ENCODE measurements around the gene SPAG16.
"Not testable (repeated sequence)": the region's sequence is repeated elsewhere in the genome, so short reads cannot be mapped to it uniquely, and the experiment has no call there.

Gene SPAG16

GRCh38 chr2:213315168-213315876 lies 31.1 kb downstream of the SPAG16 start:
- TF ChIP-seq ZFX (IDR thresholded peaks at IDR 0.05; ENCODE audit: borderline replicate concordance) = no peak
- TF ChIP-seq, protein P1, sequence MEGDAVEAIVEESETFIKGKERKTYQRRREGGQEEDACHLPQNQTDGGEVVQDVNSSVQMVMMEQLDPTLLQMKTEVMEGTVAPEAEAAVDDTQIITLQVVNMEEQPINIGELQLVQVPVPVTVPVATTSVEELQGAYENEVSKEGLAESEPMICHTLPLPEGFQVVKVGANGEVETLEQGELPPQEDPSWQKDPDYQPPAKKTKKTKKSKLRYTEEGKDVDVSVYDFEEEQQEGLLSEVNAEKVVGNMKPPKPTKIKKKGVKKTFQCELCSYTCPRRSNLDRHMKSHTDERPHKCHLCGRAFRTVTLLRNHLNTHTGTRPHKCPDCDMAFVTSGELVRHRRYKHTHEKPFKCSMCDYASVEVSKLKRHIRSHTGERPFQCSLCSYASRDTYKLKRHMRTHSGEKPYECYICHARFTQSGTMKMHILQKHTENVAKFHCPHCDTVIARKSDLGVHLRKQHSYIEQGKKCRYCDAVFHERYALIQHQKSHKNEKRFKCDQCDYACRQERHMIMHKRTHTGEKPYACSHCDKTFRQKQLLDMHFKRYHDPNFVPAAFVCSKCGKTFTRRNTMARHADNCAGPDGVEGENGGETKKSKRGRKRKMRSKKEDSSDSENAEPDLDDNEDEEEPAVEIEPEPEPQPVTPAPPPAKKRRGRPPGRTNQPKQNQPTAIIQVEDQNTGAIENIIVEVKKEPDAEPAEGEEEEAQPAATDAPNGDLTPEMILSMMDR (IDR thresholded peaks at IDR 0.05) = no peak
- H3K27ac ChIP-seq = 0 out of 2 replicates have a peak overlapping the region, but pooled peaks have one; percentile 23

GRCh38 chr2:213316001-213316735 lies 31.9 kb downstream of the SPAG16 start:
- TF ChIP-seq ZFX (IDR thresholded peaks at IDR 0.05; ENCODE audit: borderline replicate concordance) = no peak
- TF ChIP-seq, protein P1 (IDR thresholded peaks at IDR 0.05) = no peak
- H3K27ac ChIP-seq = peak overlapping the region; percentile 23; the same call in 1 of the 2 replicates

GRCh38 chr2:213317929-213318328 lies 33.7 kb downstream of the SPAG16 start:
- TF ChIP-seq, protein P1 (IDR thresholded peaks at IDR 0.05) = no peak
- TF ChIP-seq ZFX (IDR thresholded peaks at IDR 0.05; ENCODE audit: borderline replicate concordance) = no peak
- H3K27ac ChIP-seq = no peak overlapping the region

GRCh38 chr2:213320604-213321003 lies 36.3 kb downstream of the SPAG16 start:
- no peak overlapping the region for H3K27ac ChIP-seq
- TF ChIP-seq ZFX (IDR thresholded peaks at IDR 0.05; ENCODE audit: borderline replicate concordance) = no peak
- TF ChIP-seq, protein P1 (IDR thresholded peaks at IDR 0.05) = no peak

DNA sequence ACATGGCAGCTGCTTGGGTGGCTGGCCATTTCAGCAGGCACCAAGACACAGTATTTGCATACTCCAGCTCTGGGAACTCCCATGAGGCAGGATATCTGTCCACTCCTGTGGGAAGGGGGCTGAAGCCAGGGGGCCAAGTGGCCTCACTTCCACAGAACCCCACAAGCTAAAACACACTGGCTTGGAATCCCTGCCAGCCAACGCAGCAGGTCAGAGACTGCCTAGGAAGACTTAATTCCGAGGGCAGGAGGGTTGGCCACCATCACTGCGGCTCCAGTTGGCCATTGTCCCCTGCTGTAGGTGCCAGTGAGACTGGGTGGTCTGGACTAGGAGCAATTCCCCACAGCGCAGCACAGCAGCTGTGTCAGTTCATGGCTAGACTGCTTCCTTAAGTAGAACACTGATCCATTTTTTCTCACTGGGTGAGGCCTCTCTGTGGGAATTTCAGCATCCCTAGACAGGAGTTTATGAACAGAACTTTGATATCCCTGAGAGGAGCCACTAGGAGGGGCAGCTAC lies 52.0 kb downstream of the SPAG16 start:
- TF ChIP-seq, protein P1 (IDR thresholded peaks at IDR 0.05) = no peak
- no peak overlapping the region for H3K27ac ChIP-seq

DNA sequence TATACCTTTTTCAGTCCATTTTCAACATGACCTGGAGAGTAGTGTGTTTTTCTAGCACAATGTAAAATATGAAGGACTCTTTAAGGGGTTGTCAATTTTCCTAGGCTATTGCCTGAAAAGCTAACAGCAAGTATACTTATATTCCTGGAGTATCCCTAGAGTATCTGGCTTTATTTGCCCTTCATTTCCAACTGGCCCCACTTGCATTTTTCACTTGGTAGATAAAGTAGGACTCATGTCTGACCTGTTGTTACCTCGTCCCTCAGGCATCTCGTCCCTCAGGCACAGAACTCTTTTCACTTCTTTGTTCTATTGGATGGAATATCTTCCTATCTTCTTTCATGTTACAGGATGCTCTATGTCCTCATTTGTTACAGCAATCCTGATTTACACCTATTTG lies 69.2 kb downstream of the SPAG16 start:
- TF ChIP-seq, protein P1 (IDR thresholded peaks at IDR 0.05) = no peak
- no peak for TF ChIP-seq ZFX (IDR thresholded peaks at IDR 0.05; ENCODE audit: borderline replicate concordance)
- H3K27ac ChIP-seq = no peak overlapping the region

- TF ChIP-seq, protein P1 (IDR thresholded peaks at IDR 0.05) = no peak
- no peak for TF ChIP-seq ZFX (IDR thresholded peaks at IDR 0.05; ENCODE audit: borderline replicate concordance)
- no peak overlapping the region for H3K27ac ChIP-seq
Observed at GRCh38 chr2:213376644-213377043, 92.4 kb downstream of the SPAG16 start.

DNA sequence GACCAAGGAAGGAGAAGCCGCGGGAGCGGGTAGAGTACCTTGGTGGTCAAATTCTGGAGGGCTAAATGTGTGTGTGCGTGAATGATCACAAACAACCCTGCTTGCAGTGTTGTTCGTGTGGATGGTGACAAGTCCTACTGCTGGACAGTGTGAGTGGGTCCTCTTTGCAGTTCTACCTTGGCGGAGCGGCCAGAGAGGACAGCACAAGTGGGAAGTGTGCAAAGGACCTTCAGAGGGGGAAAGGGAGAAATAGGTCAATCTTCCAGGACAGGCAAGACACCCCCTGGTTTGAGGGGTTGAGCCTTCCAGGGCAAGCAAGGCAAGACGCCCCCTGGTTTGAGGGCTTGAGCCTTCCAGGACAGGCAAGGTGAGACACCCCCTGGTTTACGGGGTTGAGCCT lies 122.8 kb downstream of the SPAG16 start:
- H3K27ac ChIP-seq = not testable (repeated sequence)

GRCh38 chr2:213408426-213409070 lies 124.3 kb downstream of the SPAG16 start:
- H3K27ac ChIP-seq = not testable (repeated sequence)

- not testable (repeated sequence) for H3K27ac ChIP-seq
Observed at GRCh38 chr2:213410687-213411086, 126.4 kb downstream of the SPAG16 start.

Measured in 22Rv1 (cell line).